Measurements from ENCODE around the gene MCEMP1.

DNA sequence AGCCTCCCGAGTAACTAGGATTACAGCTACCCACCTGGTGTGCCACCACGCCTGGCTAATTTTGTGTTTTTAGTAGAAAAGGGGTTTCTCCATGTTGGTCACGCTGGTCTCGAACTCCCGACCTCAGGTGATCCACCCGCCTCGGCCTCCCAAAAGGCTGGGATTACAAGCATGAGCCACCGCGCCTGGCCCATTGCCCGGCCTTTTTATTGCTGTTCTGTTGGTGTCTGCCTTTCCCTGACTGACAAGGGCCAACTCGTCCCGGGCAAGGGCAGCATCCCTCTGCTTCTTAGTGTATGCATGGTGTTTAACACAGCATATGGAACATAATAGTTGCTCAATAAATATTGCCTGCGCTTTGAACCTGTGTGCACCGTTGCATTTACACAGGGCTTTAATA, 14.2 kb upstream of the MCEMP1 start:
- TF ChIP-seq CTCF (IDR thresholded peaks at IDR 0.05) (no peak), RNF2 (IDR thresholded peaks at IDR 0.05; ENCODE audit: borderline replicate concordance, low read depth) (no peak), MAX (IDR thresholded peaks at IDR 0.05) (no peak), NR3C1 (IDR thresholded peaks at IDR 0.05) (no peak), NPAS2 (CRISPR knock-in tag; IDR thresholded peaks at IDR 0.05; ENCODE audit: borderline replicate concordance) (no peak)
